Astrocyte (in vitro differentiated cells and primary cell): Measurements from ENCODE around the gene ECE2. TPM values are rescaled to one million over a fixed set of nuclear protein-coding genes. Genes with fewer than 3 reads are reported as not detected.

Source experiments
- DNase-seq: peaks from one replicate; pipeline ENCODE4 v3.0.0-alpha.2; 2010; ENCODE audit warnings: low read depth
- FAIRE-seq: peaks from 2 replicates; lab custom pipeline; 2011; peaks lifted over from hg19 to GRCh38; lab: Jason Lieb, UNC
- H2AFZ ChIP-seq: 2 replicates; pipeline ENCODE4 v1.6.0; 2012; ENCODE audit warnings: low read depth, low read length, inconsistent platforms
- H3K27ac ChIP-seq: 2 replicates; pipeline ENCODE4 v1.5.1; 2011; ENCODE audit warnings: low read depth, low read length, inconsistent platforms
- H3K27me3 ChIP-seq: 2 replicates; pipeline ENCODE4 v1.6.0; 2011; ENCODE audit warnings: low read length, inconsistent platforms; ENCODE audit not compliant: insufficient read depth
- H3K36me3 ChIP-seq: 2 replicates; pipeline ENCODE4 v1.5.1; 2011; ENCODE audit warnings: low read length, inconsistent platforms; ENCODE audit not compliant: insufficient read depth
- H3K4me1 ChIP-seq: 2 replicates; pipeline ENCODE4 v1.5.1; 2011; ENCODE audit warnings: low read length, inconsistent platforms; ENCODE audit not compliant: insufficient read depth
- H3K4me2 ChIP-seq: 2 replicates; pipeline ENCODE4 v1.6.0; 2012; ENCODE audit warnings: low read length, inconsistent platforms
- H3K4me3 ChIP-seq: 2 replicates; pipeline ENCODE4 v1.5.1; 2011; ENCODE audit warnings: low read depth, mild to moderate bottlenecking, low read length, inconsistent platforms; ENCODE audit not compliant: insufficient read depth
- H3K79me2 ChIP-seq: 2 replicates; pipeline ENCODE4 v1.6.0; 2012; ENCODE audit warnings: mild to moderate bottlenecking, low read length, inconsistent platforms; ENCODE audit not compliant: insufficient read depth
- H3K9ac ChIP-seq: 2 replicates; pipeline ENCODE4 v1.6.0; 2012; ENCODE audit warnings: mild to moderate bottlenecking, low read length, inconsistent platforms
- H3K9me3 ChIP-seq: 2 replicates; pipeline ENCODE4 v1.5.1; 2012; ENCODE audit warnings: low read depth, mild to moderate bottlenecking, low read length, inconsistent platforms; ENCODE audit not compliant: insufficient read depth
- H4K20me1 ChIP-seq: 2 replicates; pipeline ENCODE4 v1.6.0; 2012; ENCODE audit warnings: low read length, inconsistent platforms; ENCODE audit not compliant: insufficient read depth
- H3K27ac Mint-ChIP-seq: one replicate; pipeline ENCODE4 v1.8.0; 2021; ENCODE audit warnings: mild to moderate bottlenecking, mixed read lengths; ENCODE audit not compliant: unreplicated experiment
- H3K27me3 Mint-ChIP-seq: one replicate; pipeline ENCODE4 v1.8.0; 2021; ENCODE audit warnings: low read depth, mixed read lengths; ENCODE audit not compliant: unreplicated experiment
- H3K36me3 Mint-ChIP-seq: one replicate; pipeline ENCODE4 v1.8.0; 2021; ENCODE audit warnings: low read depth, mixed read lengths; ENCODE audit not compliant: unreplicated experiment
- H3K4me1 Mint-ChIP-seq: one replicate; pipeline ENCODE4 v1.8.0; 2021; ENCODE audit warnings: low read depth, mixed read lengths; ENCODE audit not compliant: unreplicated experiment
- H3K4me3 Mint-ChIP-seq: one replicate; pipeline ENCODE4 v1.8.0; 2021; ENCODE audit warnings: mild to moderate bottlenecking, moderate library complexity, mixed read lengths; ENCODE audit not compliant: unreplicated experiment
- H3K9me3 Mint-ChIP-seq: one replicate; pipeline ENCODE4 v1.8.0; 2021; ENCODE audit warnings: mild to moderate bottlenecking, mixed read lengths; ENCODE audit not compliant: unreplicated experiment
- CTCF ChIP-seq: IDR thresholded peaks from 2 replicates; pipeline ENCODE4 v1.5.1; 2011; ENCODE audit warnings: low read depth, mild to moderate bottlenecking, inconsistent platforms, low read length, moderate library complexity; ENCODE audit not compliant: insufficient read depth
- EZH2 ChIP-seq: IDR thresholded peaks from 2 replicates; pipeline ENCODE4 v1.6.1; 2012; ENCODE audit warnings: mild to moderate bottlenecking, low read length, inconsistent platforms; ENCODE audit not compliant: insufficient read depth
- total RNA-seq: library from RNA; stranded (reverse); gene quantifications from 2 replicates; pipeline ENCODE4 v1.2.1, GENCODE V29; 2021

The ECE2 gene
- total RNA-seq, 1 donor from 2014 or later: not detected

GRCh38 chr3:184283681-184284080 lies 7.9 kb downstream of the ECE2 start:
- Histone ChIP-seq H3K9ac (no peak overlapping the region), H2AFZ (no peak overlapping the region), H3K4me3 (no peak overlapping the region), H3K4me2 (no peak overlapping the region), H3K27me3 (peaks cover 7% of the 10 kb centered on the region), H3K4me1 (no peaks in the 10 kb centered on the region), H3K36me3 (no peaks in the 10 kb centered on the region), H3K9me3 (no peaks in the 10 kb centered on the region), H3K79me2 (no peaks in the 10 kb centered on the region), H4K20me1 (no peaks in the 10 kb centered on the region), H3K27ac (no peak overlapping the region)
- Mint-ChIP-seq H3K4me3 (no peak overlapping the region), H3K27ac (no peak overlapping the region), H3K36me3 (peaks cover 2% of the 10 kb centered on the region), H3K27me3 (peaks cover 55% of the 10 kb centered on the region), H3K9me3 (no peaks in the 10 kb centered on the region), H3K4me1 (no peaks in the 10 kb centered on the region)
- DNase-seq (no peak), FAIRE-seq (no peak)
- TF ChIP-seq EZH2: no peak
- TF ChIP-seq CTCF: no peak

- no peak overlapping the region for H3K4me3 ChIP-seq
- Mint-ChIP-seq H3K9me3 (no peaks in the 10 kb centered on the region), H3K4me3 (no peak overlapping the region), H3K27ac (no peak overlapping the region), H3K36me3 (peaks cover 2% of the 10 kb centered on the region), H3K27me3 (peaks cover 46% of the 10 kb centered on the region), H3K4me1 (no peaks in the 10 kb centered on the region)
- H3K79me2 ChIP-seq: no peaks in the 10 kb centered on the region
- no peak overlapping the region for H3K27ac ChIP-seq
- no peaks in the 10 kb centered on the region for H3K9me3 ChIP-seq
- no peak overlapping the region for H3K4me2 ChIP-seq
- no peaks in the 10 kb centered on the region for H4K20me1 ChIP-seq
- no peak overlapping the region for H2AFZ ChIP-seq
- TF ChIP-seq CTCF (peak; percentile 39), EZH2 (no peak)
- no peak overlapping the region for H3K9ac ChIP-seq
- H3K27me3 ChIP-seq: peaks cover 7% of the 10 kb centered on the region
- FAIRE-seq (no peak), DNase-seq (peak; percentile 53)
- no peaks in the 10 kb centered on the region for H3K4me1 ChIP-seq
- no peaks in the 10 kb centered on the region for H3K36me3 ChIP-seq
Measured at GRCh38 chr3:184284696-184285095, 8.9 kb downstream of the ECE2 start.

- FAIRE-seq (peak; percentile 75), DNase-seq (peak; percentile 8)
- H2AFZ ChIP-seq: no peak overlapping the region
- peaks cover 3% of the 10 kb centered on the region for H3K27me3 ChIP-seq
- H3K4me1 ChIP-seq: no peaks in the 10 kb centered on the region
- no peak overlapping the region for H3K27ac ChIP-seq
- H3K4me3 ChIP-seq: no peak overlapping the region
- H3K36me3 ChIP-seq: no peaks in the 10 kb centered on the region
- no peak overlapping the region for H3K4me3 Mint-ChIP-seq
- no peaks in the 10 kb centered on the region for H3K4me1 Mint-ChIP-seq
- H3K9ac ChIP-seq: no peak overlapping the region
- H3K79me2 ChIP-seq: no peaks in the 10 kb centered on the region
- H3K36me3 Mint-ChIP-seq: no peaks in the 10 kb centered on the region
- peaks cover 29% of the 10 kb centered on the region for H3K27me3 Mint-ChIP-seq
- H4K20me1 ChIP-seq: no peaks in the 10 kb centered on the region
- no peaks in the 10 kb centered on the region for H3K9me3 Mint-ChIP-seq
- H3K4me2 ChIP-seq: no peak overlapping the region
- H3K9me3 ChIP-seq: no peaks in the 10 kb centered on the region
- peak; percentile 58 for TF ChIP-seq CTCF
- no peak for TF ChIP-seq EZH2
- H3K27ac Mint-ChIP-seq: no peak overlapping the region
Measured at GRCh38 chr3:184289426-184289938, 13.7 kb downstream of the ECE2 start.
